HepG2 (cell line): ENCODE data around the gene NUP35. TPM values are rescaled to one million over a fixed set of nuclear protein-coding genes. Genes with fewer than 3 reads are reported as not detected.
A peak's percentile ranks its signal among the peaks of the same experiment; 100 is the strongest.

Experiments
- AKNA ChIP-seq: sonication (generic); formaldehyde crosslinking; IDR thresholded peaks from 2 replicates; pipeline ENCODE4 v1.4.0; 2020; ENCODE audit warnings: missing genetic modification reagents, borderline replicate concordance
- ARHGAP35 ChIP-seq: sonication (generic); formaldehyde crosslinking; IDR thresholded peaks from 2 replicates; pipeline ENCODE4 v1.9.0; 2022; ENCODE audit warnings: mild to moderate bottlenecking, inconsistent platforms, moderate library complexity, missing genetic modification reagents, borderline replicate concordance
- ATF1 ChIP-seq: IDR thresholded peaks from 2 replicates; pipeline ENCODE4 v1.6.1; 2016; ENCODE audit warnings: mild to moderate bottlenecking, control low read depth
- CHD4 ChIP-seq: fragments of 200-600 bp; sonication (generic); IDR thresholded peaks from 2 replicates; pipeline ENCODE4 v1.7.0; 2017; ENCODE audit warnings: mild to moderate bottlenecking, low read length, borderline replicate concordance
- DRAP1 ChIP-seq: IDR thresholded peaks from 2 replicates; pipeline ENCODE4 v1.6.1; 2016; ENCODE audit warnings: missing genetic modification reagents, missing compliant biosample characterization
- EHMT2 ChIP-seq: fragments of 200-600 bp; sonication (generic); IDR thresholded peaks from 2 replicates; pipeline ENCODE4 v1.7.0; 2017; ENCODE audit warnings: antibody characterized with exemption, low read depth, low read length, borderline replicate concordance
- FLYWCH1 ChIP-seq: sonication (generic); formaldehyde crosslinking; IDR thresholded peaks from 2 replicates; pipeline ENCODE4 v1.8.1; 2023; ENCODE audit warnings: mild to moderate bottlenecking, missing genetic modification reagents
- POLR2A ChIP-seq, 2 experiments: IDR thresholded peaks; 2 replicates each; pipeline ENCODE4 v1.6.1; 2011; ENCODE audit warnings: low read depth in 2 of 2, low read length in 2 of 2, mild to moderate bottlenecking in 1 of 2, moderate library complexity in 1 of 2; ENCODE audit not compliant: insufficient read depth in 1 of 2
- SKIL ChIP-seq: sonication (generic); formaldehyde crosslinking; IDR thresholded peaks from 2 replicates; pipeline ENCODE4 v1.8.0; 2022; ENCODE audit warnings: missing genetic modification reagents, mild to moderate bottlenecking, moderate library complexity, borderline replicate concordance
- TGIF2 ChIP-seq: IDR thresholded peaks from 2 replicates; pipeline ENCODE4 v1.6.1; 2016; ENCODE audit warnings: control low read depth, missing compliant biosample characterization
- ZBTB10 ChIP-seq: sonication (generic); formaldehyde crosslinking; IDR thresholded peaks from 2 replicates; pipeline ENCODE4 v1.4.0; 2020; ENCODE audit warnings: missing genetic modification reagents, borderline replicate concordance
- ZNF547 ChIP-seq: sonication (generic); formaldehyde crosslinking; IDR thresholded peaks from 2 replicates; pipeline ENCODE4 v1.5.1; 2020; ENCODE audit warnings: mild to moderate bottlenecking, missing genetic modification reagents
- ZNF562 ChIP-seq: sonication (generic); formaldehyde crosslinking; IDR thresholded peaks from 2 replicates; pipeline ENCODE4 v1.8.0; 2022; ENCODE audit warnings: missing genetic modification reagents, borderline replicate concordance
- ZNF710 ChIP-seq: sonication (generic); formaldehyde crosslinking; IDR thresholded peaks from 2 replicates; pipeline ENCODE4 v1.5.0; 2020; ENCODE audit warnings: mild to moderate bottlenecking, missing genetic modification reagents, borderline replicate concordance
- ZNF724P ChIP-seq: sonication (generic); formaldehyde crosslinking; IDR thresholded peaks from 2 replicates; pipeline ENCODE4 v1.8.0; 2022; ENCODE audit warnings: missing genetic modification reagents, borderline replicate concordance
- polyA plus RNA-seq, 8 experiments: library from polyadenylated mRNA; depleted of rRNA in 3 of 8; stranded (reverse) in 7 of 8; unstranded in 1 of 8; fragments of >200 nt; fragmentation: Illumina TruSeq in 4 of 8; extraction: Trizol in 4 of 8; gene quantifications; 2 replicates each; pipeline versions ENCODE4 v1.2.1 to v1.2.3, GENCODE V29; 2011 to 2016; ENCODE audit warnings: low read depth in 4 of 8, missing spikeins in 1 of 8, mixed read lengths in 1 of 8; ENCODE audit not compliant: insufficient read depth in 1 of 8
- total RNA-seq, 5 experiments: library from RNA; depleted of rRNA; stranded (reverse); fragments of >200 nt; fragmentation: Illumina TruSeq; extraction: Trizol; gene quantifications; 2 replicates each; pipeline ENCODE4 v1.2.3, GENCODE V29; 2016; ENCODE audit warnings: low read depth in 1 of 5

The NUP35 gene
- total and polyA plus RNA-seq, 2 of the 13 experiments (the other 11 are each of a cell fraction or from before 2014, with no cell fraction given): 16.9 to 53.6 TPM

- no peak for TF ChIP-seq AKNA (CRISPR knock-in tag)
- peak; percentile 83 to 91 for TF ChIP-seq POLR2A (IDR thresholded peaks at IDR 0.05; ENCODE audit: insufficient read depth in 1 of 2, low read depth in 2 of 2, low read length in 2 of 2)
- no peak for TF ChIP-seq CHD4
- peak; percentile 64; the same call in 1 of the 2 replicates for TF ChIP-seq SKIL (CRISPR knock-in tag)
- peak; percentile 92 for TF ChIP-seq TGIF2 (CRISPR knock-in tag)
- TF ChIP-seq ZNF724P (CRISPR knock-in tag): no peak
- TF ChIP-seq ZNF710 (CRISPR knock-in tag): 0 out of 2 replicates have a peak, but pooled peaks have one; percentile 22
- 0 out of 2 replicates have a peak, but pooled peaks have one; percentile 65 for TF ChIP-seq DRAP1 (CRISPR knock-in tag)
- peak; percentile 89; the same call in 1 of the 2 replicates for TF ChIP-seq ZNF547 (CRISPR knock-in tag)
- peak; percentile 92 for TF ChIP-seq ATF1 (CRISPR knock-in tag)
- peak; percentile 83 for TF ChIP-seq ZBTB10 (CRISPR knock-in tag)
- no peak for TF ChIP-seq ZNF562 (CRISPR knock-in tag)
- no peak for TF ChIP-seq FLYWCH1 (CRISPR knock-in tag)
- TF ChIP-seq EHMT2: peak; percentile 98
- no peak for TF ChIP-seq ARHGAP35 (CRISPR knock-in tag)
These were observed at the start of gene NUP35 (continued) for GRCh38 chr2:183124222-183124956.
